Hindlimb muscle (tissue), 1 donor: Measurements from ENCODE around the gene PIK3AP1. TPM values are rescaled to one million over a fixed set of nuclear protein-coding genes. Genes with fewer than 3 reads are reported as not detected.
"Not testable (repeated sequence)": the region's sequence is repeated elsewhere in the genome, so short reads cannot be mapped to it uniquely, and the experiment has no call there.

ENCODE experiments used
- DNase-seq: peaks from one replicate; pipeline ENCODE4 v3.0.0-alpha.2; 2013
- polyA plus RNA-seq: library from polyadenylated mRNA; unstranded; fragments of 120-200 nt; gene quantifications from one replicate; pipeline ENCODE4 v1.2.1, GENCODE V29; 2013; ENCODE audit not compliant: insufficient read length

PIK3AP1 gene
- polyA plus RNA-seq, 1 donor, result 3.2 TPM

GRCh38 chr10:96696845-96697425 is 23.4 kb downstream of the PIK3AP1 start:
- no peak for DNase-seq

GRCh38 chr10:96695975-96696634 is 24.2 kb downstream of the PIK3AP1 start:
- DNase-seq, result no peak

- DNase-seq, result no peak
Measured at GRCh38 chr10:96695366-96695765, 24.9 kb downstream of the PIK3AP1 start.

GRCh38 chr10:96693431-96693830 is 26.9 kb downstream of the PIK3AP1 start:
- DNase-seq, result no peak

GRCh38 chr10:96692427-96692826 is 27.9 kb downstream of the PIK3AP1 start:
- no peak for DNase-seq

- DNase-seq, result no peak
Measured at GRCh38 chr10:96691761-96692160, 28.6 kb downstream of the PIK3AP1 start.

- DNase-seq, result no peak
Measured at GRCh38 chr10:96690755-96691730, 29.3 kb downstream of the PIK3AP1 start.

GRCh38 chr10:96688789-96689188 is 31.5 kb downstream of the PIK3AP1 start:
- no peak for DNase-seq

- no peak for DNase-seq
Measured at GRCh38 chr10:96687317-96688012, 32.8 kb downstream of the PIK3AP1 start.

GRCh38 chr10:96686514-96686913 is 33.8 kb downstream of the PIK3AP1 start:
- no peak for DNase-seq

- DNase-seq, result no peak
Measured at GRCh38 chr10:96685306-96685705, 35.0 kb downstream of the PIK3AP1 start.

GRCh38 chr10:96684826-96685225 is 35.5 kb downstream of the PIK3AP1 start:
- no peak for DNase-seq

- no peak for DNase-seq
Measured at GRCh38 chr10:96683710-96684109, 36.6 kb downstream of the PIK3AP1 start.

GRCh38 chr10:96683065-96683464 is 37.2 kb downstream of the PIK3AP1 start:
- no peak for DNase-seq

- no peak for DNase-seq
Measured at GRCh38 chr10:96681524-96681923, 38.8 kb downstream of the PIK3AP1 start.

GRCh38 chr10:96680463-96680862 is 39.9 kb downstream of the PIK3AP1 start:
- not testable (repeated sequence) for DNase-seq

- DNase-seq, result no peak
Measured at GRCh38 chr10:96678725-96679124, 41.6 kb downstream of the PIK3AP1 start.

- no peak for DNase-seq
Measured at GRCh38 chr10:96676272-96677112, 43.8 kb downstream of the PIK3AP1 start.

- DNase-seq, result no peak
Measured at GRCh38 chr10:96675846-96676245, 44.5 kb downstream of the PIK3AP1 start.

- DNase-seq, result no peak
Measured at GRCh38 chr10:96673318-96674099, 46.8 kb downstream of the PIK3AP1 start.
